Glomerular endothelial cell (primary cell): ENCODE results near the gene LRCH1. TPM values are rescaled to one million over a fixed set of nuclear protein-coding genes. Genes with fewer than 3 reads are reported as not detected.

Experiments
- DNase-seq: peaks from one replicate; pipeline ENCODE4 v3.0.0-alpha.2; 2011; ENCODE audit warnings: low read depth, low spot score; ENCODE audit errors: extremely low read depth
- total RNA-seq: library from RNA; depleted of rRNA; stranded (reverse); fragments of >200 nt; gene quantifications from 2 replicates; pipeline ENCODE4 v1.2.3, GENCODE V29; 2015

The LRCH1 gene
- total RNA-seq, 1 donor from 2014 or later, result 36.8 TPM

DNA sequence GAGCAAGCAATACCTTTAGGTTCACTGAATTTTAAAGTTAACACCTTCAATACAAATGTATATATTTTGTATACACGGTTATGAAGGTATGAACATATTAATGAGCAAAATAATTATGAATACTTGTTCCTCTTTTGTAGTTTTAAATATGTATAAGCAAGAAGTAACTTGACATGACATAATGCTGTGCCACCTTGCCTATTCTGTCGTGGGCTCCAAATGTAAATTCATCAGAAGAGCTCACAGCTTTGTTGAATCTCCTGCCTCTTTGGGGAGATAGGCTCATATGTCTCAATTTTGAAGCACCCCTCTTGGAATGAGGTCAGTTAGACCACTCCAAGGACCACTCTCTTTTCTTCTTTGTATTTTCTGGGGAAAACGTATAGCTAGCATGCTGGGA is 59.3 kb downstream of the LRCH1 start:
- DNase-seq, result no peak

DNA sequence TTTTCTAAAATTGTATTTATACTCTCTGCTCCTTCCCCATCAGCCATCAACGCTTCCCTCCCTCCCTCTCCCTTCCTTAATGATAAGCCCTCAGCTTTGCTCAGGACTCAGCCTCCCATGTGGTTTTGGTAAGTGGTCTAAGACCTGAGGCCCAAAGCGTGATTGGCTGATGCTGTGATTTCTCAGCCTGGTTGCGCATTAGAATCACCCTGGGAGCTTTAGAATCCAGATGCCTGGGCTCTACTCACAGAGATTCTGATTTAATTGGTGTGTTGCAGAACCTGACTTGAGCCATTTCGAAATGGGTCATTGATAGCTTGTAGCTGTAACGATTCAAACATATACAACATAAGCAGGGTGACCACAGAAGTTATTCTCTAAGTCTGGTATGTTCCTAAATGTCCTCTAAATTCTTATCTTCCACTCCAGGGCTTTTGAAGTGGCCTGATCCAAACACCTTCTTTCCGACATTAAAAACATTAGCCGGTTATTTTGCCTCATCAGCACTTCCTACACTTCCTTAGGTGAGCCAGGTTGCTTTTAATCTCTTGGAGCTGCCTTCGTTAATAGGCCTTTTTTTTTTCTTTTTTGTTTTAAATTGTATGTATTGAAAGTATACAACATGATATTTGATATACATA is 60.6 kb downstream of the LRCH1 start:
- DNase-seq, result no peak

GRCh38 chr13:46614582-46614981 is 61.6 kb downstream of the LRCH1 start:
- peak; percentile 55 for DNase-seq

DNA sequence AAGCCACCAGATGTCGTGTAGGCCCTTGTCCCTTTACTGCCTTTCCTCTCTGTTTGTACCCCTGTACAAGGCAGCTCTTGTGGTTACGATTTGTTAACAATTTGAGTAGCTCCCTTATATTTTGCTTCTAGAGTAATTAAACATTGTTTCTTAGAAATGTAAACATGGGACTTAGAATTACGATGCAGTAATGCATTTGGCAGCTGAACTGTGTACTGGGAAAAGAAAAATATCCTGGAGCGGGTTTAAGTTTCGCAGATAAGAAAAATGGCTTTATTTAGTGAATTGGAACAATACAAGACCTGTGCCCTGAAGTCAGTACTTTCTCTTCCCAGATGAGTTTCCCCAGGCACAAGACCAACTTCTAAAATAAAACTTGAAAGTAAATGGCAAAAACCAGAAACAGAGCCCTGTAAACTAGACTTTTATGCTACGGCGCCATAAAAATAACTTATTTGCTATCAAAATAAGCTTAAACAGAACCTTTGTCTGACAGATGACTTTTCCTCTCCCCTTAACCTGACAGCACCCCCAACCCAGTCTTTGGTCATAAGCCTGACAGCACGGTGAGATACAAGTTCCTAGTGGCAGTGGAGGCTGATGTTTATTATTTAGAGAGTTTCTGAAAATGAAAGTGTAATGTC is 63.0 kb downstream of the LRCH1 start:
- DNase-seq, result no peak

DNA sequence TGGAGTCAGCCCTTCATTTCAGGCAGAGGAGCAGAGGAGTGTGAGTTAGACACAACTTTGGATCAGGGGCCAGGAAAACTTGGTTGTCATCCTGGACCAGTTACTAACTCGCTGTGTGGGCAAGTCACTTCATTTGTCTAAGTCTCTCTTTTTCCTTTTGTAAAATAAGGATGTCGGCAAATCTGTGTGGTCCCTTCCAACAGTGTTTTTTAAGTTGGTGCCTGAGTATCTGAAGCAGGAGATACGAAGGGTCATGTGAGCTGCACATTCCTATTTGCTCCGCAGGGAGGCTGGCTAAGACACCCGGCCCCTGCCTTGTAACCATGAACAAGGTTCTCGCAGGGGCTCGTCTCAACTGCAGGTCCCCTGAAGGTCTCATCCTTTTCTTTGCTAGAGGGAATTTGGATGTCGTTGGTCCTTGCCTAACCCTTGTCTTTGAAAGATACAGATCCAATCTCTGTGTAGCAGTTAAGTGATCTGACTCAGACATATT is 64.3 kb downstream of the LRCH1 start:
- no peak for DNase-seq

DNA sequence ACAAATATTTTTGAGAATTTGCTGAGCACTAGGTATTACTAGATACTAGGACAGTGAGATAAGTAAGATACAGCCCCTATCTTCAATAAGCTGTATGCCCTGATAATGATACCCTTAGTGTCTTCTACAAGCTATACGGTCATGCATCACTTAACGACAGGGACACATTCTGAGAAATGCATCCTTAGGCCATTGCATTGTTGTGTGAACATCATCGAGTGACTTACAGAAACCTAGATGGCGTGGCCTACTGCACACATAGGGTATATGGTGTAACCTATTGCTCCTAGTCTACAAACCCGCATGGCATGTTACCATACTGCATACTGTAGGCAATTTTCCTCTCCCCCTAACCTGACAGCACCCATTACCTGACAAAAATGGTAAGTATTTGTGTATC is 64.9 kb downstream of the LRCH1 start:
- DNase-seq, result no peak

- no peak for DNase-seq
Observed at GRCh38 chr13:46618694-46619254, 65.8 kb downstream of the LRCH1 start.

DNA sequence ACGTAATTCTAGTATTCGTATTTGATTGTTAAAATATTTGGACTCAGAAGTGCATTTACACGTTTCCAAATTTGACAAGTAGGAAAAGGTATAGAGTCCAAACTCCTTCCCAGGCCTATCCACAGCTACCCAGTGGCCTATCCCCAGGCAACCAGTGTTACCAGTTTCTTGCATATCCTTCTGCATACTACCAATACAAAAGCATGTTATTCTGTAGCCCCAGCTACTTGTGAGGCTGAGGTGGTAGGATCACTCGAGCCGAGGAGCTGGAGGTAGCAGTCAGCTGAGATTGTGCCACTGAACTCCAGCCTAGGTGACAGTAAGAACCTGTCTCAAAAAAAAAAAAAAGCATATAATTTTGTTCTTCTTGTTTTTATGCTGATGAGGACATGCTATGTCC is 67.1 kb downstream of the LRCH1 start:
- no peak for DNase-seq

- no peak for DNase-seq
Observed at GRCh38 chr13:46620471-46620870, 67.5 kb downstream of the LRCH1 start.

DNA sequence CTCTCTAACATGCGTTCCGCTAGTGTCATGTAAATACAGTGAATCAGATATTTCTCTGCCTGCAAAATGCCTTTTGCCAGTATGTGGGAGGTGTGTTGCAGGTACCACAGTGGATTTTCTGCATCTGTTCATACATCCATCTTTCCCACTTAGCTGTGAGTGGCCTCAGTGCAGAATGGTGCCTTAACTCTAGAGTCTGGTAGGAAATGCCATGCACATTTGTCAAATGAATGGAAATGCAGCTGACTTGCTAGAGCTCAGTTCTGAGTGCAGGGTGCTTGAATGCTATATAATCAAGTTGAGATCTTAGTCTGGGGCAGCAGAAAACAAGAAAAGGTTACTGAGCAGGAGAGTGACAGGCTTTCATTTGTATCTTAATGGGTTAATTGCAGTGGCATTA is 68.2 kb downstream of the LRCH1 start:
- DNase-seq, result no peak

DNA sequence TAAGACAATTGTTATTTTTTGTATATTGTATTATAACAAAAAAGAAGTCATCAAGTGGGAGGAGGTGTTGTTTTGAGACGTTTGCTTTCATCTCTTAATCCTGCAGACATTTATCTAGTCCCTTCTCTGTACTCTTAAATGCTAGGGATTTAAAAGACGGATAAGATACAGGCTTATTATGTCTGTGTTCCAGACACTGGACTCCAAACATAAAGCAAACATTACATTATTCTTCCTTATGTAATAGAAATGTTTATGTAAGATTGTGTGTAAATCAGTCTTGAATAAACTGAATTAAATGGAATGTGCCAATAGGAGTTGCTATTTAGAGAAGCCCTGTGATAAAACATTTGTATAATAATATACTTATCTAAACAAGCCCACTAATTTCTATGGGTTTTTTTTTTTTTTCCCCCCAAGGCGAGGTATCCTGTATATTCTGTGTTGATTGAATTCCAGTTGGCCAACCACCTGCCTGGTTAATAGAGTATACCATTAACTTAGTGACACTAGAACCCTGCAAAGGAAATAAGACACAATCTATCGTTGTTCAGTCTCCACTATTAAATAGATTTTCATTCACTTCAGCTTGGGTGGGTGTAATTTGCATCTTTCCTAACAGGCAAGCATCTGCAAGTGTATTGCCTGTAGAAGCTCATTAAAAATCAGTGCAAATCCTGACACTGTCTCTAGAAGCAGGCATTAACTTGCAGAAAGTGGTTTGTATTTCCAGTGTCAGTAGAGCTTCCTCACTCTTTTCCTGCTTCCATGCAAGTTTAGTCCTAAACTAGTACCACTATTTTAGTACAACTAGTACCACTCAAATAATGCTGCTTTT is 69.0 kb downstream of the LRCH1 start:
- no peak for DNase-seq

DNA sequence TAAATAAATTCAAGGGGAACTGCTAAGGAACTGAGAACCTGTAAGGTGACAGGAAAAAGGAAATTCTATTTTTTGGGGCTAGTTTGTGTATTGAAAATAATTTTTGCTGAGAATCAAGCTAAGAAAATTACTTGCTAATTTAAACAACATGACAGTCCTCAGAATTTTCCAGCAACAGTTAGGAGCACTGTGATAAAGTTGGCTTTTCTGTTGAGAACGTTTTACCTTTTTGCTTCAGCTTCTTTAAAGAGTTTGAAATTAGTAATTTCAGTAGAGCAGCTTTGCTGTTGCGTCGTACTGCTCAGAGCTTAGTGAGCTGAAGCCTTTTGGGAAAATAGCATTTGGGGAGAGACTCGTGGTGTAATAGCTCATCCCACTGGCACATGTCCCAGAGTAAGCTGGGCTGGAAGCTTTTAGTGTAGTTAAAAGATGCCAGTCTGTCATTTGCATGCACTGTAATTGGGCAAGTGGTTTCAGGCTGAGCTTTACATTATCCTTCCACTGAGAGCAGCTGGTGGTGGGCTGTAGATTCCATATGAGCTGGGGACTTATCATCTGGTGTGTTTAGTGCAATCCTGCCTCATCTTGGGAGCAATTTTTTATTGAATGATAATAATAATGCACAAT is 69.8 kb downstream of the LRCH1 start:
- DNase-seq, result no peak

GRCh38 chr13:46624353-46624752 is 71.4 kb downstream of the LRCH1 start:
- DNase-seq, result no peak

DNA sequence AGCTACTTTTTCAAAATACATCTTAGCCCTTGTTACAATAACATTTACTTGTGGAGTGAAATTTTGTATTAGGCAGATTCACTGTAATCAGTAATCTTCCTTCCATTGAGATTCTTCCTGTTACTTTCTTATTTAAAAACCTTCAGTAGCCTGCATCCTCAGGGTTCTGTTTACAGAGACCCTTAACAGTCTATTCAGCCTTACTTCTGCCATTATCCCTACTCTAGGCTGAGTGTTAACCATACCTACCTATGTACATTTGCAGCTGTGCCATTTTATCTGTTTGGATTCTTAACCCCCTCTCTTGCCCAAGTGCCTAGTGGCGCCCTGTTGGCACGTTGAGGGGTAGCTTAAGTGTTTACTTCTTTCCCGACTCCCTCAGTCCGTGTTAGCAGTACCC is 71.9 kb downstream of the LRCH1 start:
- no peak for DNase-seq

- no peak for DNase-seq
Observed at GRCh38 chr13:46627462-46627861, 74.5 kb downstream of the LRCH1 start.

DNA sequence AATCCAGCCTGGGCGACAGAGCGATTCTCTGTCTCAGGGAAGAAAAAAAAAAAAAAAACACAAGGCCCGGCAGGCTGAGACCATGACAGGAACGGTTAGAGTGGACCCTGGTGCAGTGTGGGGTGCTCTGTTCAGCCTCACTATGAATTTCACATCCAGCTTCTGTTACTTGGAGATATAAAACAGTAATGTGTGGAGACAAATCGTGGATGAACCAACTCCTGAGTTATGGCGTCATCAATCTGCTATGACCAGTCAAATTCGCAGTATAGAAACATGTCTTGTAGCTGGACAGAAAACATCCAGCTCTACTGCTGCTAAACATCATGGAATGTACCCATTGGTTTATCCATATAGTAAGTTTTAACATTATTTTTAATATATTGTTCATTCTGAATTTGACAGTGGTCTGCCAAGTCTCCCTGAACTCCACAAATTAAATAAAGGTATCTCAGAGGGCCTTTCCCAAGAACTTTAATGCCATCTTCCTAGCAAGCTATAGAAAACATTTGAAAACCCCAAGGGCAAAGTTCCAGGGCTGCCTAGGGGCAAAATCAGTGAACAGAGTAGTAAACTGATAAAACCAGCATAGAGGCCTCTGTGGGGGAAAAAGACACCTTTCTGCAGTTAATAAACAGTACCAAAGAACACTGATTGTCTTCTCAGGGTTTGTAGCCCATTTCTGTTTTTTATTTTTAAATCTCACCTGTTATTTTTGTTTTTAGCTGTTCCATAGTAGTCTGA is 75.8 kb downstream of the LRCH1 start:
- no peak for DNase-seq

GRCh38 chr13:46629811-46630413 is 76.9 kb downstream of the LRCH1 start:
- no peak for DNase-seq

- no peak for DNase-seq
Observed at GRCh38 chr13:46630431-46631178, 77.6 kb downstream of the LRCH1 start.

DNA sequence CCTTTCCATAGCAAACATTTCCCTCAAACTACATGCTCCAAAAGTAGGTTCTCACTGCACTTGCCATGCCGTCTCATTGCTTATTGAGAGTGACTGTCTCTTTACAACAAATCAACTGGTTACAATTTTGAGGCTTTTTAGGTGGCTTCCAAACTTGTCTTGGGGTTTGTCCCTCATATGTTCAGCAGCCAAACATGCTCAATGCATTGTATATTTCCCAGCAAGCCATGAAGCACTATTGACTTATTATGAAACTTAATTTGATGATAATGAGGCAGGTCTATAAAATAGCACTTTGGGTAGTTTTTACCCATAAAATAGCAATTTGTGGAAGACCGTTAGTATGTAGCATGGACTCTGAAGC is 78.2 kb downstream of the LRCH1 start:
- DNase-seq, result no peak
